HG03457 (cell line): ENCODE data around the gene CCDC152.
"Not testable (repeated sequence)": the region's sequence is repeated elsewhere in the genome, so short reads cannot be mapped to it uniquely, and the experiment has no call there.

Experiments
- ATAC-seq: cut with Tn5 transposase; IDR thresholded peaks from one replicate; pipeline ENCODE4 v1.9.1; 2021; ENCODE audit warnings: moderate number of reproducible peaks; ENCODE audit not compliant: unreplicated experiment

The CCDC152 gene

DNA sequence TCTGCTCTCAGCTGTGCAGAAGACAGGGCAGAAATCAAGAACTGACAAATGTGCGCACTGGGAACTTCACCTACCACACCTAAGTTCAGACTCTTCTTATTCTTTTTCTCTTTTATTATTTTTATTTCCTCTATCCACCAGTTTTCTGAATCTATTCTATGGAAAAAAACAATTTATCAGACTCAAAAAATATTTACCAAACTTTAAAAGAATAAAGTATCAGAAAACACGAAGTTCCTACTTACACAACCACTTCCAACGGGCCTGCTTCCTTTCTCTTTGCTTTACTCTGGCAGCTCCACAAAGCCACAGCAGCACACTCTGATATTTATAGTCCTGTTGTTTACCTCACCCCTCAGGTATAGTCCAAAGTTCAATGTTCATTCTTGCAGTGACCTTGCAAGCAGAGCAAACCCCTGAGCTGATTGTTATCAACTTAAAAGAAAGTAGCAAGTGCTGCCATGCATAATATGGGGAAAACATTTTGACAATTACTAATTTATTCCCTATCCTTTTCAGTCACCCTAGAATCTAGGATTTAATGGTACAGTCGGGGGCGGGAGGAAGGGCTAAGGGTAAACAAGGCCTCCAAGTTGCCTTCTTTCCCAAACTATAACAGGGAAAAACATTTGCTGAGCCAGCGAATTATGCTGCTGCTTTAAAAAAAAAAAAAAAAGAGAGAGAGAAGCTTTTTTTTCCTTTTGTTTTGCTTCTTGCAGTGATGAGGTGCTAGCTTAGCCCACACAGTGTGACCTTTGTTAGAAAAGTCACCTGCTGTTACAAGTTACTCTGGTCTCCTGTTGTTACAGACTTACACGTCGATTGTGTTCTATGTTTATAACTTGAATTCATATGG is 55.2 kb downstream of the CCDC152 start, which contains the start of gene SELENOP:
TSS of gene SELENOP (minus strand) at position 302 of the 856 bp plus-strand sequence. CDS start 3,539 bp downstream, outside the sequence.
- ATAC-seq: no peak

DNA sequence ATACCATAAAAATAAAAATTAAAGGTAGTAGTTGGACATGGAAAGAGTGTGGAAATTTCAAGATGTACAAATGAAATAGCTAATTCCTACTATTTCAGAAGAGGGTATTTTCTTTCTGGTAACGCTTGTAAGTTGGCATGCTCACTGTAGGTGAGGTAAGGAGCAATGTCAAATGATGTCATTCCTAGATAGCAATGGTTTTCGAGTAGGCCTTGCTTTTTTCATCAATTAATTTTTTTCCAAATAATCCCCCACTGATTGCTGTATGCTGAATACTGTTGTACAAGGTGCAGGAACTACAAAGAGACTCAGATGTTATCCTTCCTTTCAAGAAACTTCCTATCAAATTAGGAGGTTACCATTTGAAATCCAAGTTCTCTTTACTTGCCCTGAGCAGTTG is 56.0 kb downstream of the CCDC152 start:
- no peak for ATAC-seq

DNA sequence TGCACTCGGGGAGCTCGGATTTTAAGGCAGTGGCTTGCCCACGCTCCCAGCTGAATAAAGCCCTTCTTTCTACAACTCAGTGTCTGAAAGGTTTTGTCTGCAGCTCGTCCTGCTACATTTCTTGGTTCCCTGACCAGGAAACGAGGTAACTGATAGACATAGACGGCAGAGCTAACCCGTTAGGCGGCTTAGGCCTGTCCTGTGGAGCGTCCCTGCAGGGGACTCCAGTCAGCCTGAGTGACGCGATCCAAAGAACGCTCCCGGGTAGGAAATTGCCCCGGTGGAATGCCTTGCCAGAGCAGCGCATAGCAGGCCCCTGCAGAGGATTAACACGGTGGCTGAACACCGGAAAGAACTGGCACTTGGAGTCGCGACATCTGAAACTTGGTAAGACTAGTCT is 56.9 kb downstream of the CCDC152 start:
- no peak for ATAC-seq

DNA sequence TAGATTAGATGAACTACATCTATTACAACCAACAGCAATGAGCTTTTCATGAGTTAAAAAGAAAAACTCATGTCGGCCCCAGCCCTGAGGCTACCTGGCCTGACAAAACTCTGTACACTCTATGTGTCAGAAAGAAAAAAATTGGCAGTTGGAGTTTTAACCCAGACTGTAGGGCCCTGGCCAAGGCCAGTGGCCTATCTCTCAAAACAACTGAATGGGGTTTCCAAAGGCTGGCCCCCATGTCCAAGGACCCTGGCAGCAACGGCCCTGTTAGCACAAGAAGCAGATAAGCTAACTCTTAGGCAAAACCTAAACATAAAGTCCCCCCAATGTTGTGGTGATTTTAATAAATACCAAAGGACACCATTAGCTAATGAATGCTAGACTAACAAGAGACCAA is 59.9 kb downstream of the CCDC152 start:
- ATAC-seq: not testable (repeated sequence)

DNA sequence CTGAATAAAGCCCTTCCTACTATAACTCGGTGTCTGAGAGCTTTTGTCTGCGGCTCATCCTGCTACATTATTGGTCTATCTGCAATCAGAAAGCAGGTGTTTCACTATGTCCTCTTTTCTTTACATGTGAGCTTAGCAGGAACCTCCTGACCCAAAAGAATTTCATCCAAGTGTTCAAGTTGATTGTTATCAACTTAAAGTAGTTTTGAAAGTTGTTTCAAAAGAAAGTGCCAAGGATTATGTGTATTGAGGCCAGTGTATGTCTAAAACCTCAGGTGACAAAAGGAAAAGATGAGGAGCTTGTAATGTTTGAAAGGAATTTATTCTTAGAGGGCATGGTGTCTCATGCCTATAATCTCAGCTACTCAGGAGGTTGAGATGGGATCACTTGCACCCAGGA is 63.1 kb downstream of the CCDC152 start:
- ATAC-seq: no peak

DNA sequence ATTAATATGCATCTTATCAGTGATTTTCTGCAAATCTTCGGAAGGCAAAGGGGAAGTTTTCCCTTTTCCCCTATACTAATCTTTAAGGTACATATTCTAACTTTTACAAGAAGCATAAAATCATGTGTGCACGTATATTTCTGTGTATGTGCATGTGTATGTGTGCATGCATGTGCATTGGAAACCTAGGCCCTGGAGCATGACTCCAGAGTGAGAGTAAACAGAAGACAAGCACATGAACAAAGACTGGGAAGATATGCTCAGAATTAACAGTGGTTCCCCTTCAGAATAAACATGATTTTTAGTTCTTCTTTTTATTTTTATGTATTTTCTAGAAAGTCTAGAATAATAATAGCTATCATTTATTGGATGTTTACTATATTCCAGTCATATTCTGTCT is 65.9 kb downstream of the CCDC152 start:
- ATAC-seq: no peak

DNA sequence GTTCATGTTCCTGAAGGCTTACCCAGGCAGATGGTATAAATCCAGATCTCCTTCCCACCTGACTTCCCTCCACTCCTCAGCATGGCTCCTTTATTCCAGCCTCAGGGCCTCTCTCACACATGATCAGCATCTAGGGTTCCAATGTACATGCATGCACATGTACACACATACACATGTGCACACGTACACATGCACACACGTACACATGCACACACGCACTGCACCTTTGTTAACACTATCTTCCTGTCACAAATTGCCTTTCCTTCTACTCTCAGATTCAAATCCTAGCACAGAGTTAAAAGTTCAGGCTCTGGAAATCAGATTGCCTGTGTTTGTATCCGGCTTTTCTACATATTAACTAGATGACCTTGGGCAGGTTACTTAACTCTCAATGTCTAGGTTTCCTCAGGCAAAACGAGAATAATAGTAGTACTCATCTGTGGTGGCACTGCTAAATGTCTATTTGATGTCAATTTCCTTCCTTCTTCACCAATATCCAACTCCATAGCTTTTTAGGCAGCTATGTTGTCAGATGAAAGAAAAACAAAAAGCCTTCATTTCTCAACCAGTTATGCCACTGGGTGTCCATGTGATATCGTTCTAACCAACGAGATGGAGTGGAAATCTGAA is 67.8 kb downstream of the CCDC152 start:
- no peak for ATAC-seq

DNA sequence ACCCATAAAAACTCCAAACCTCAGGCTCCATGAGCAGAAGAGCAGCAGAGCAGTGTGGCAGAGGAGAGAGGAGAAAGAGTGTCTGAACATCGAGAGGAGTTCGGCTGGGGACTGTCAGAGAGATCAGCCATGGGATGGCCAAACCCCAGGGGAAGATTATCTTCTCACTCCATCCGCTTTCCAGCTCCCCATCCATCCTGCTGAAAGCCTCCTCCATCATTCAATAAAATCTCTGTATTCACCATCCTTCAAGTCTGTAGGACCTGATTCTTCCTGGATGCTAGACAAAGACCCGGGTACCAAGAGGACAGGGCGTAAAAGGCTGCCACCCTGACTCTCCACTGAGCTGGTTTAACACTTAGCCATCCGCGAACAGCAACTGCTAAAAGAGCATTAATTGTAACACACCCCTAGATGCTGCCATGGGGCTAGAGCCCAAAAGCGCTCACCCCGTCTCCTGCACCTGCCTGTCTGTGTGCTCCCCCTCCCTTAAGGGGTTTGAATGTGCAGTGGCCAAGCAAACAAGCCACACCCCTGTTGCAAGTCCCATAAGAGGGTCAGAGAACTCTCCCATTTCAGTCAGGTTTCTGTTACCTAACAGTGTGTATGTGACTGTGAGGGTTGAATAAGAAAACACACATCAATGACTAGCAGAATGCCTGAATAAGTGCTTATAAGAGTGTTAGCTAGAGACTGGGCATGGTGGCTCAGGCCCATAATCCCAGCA is 69.0 kb downstream of the CCDC152 start:
- ATAC-seq: no peak

DNA sequence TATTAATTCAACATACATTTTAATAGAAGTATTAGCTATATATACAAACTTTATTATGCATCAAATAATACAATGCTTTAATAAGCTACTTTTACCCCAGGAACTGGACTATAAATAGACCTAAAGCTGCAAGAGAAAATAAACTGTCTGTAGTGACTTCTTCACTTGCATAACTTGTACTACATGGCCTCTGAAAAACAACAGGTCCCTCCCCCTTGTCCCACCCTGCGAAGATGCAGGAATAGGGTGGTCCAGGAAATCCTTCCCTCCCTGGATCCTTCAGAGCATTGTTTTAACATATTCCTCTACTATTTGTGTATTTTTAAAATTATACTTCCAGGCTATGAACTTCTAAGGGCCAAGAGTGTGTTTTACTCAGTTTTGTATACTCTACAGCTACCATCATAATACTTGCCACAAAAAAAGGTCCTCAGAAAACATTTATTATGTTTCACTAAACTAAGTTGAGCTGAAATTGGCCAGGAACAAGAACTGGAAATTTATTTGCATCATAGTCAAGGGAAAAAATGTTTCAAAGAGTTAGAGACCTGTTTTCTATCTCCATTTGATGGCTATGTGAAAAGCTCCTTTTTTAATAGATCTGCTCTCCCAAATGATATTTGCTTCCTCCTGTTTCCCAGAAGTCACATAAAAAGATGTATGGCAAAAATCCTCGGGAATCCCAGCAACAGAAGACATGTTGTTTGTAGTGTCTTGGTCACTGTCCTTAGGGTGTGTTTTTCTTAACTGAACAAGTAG is 70.3 kb downstream of the CCDC152 start:
- no peak for ATAC-seq

DNA sequence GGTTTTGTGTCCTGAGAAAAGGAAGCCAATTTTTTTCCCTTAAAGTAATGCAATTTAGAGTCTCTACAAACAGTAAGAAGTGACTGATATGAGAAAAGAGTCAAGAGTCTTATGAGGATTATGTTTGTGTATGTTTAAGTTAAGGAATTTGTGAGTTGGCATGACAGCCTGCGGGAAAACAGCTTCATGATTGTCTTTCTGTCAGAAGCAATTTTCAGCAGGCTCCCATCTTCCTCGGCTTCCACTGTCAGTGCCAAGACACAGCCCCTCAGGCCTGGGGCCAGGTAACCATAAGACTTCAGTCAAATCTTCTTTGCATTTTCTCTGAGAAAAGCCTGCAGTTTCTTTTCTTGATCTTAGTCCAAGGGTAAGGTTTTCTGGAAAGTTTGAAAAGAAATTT is 72.1 kb downstream of the CCDC152 start:
- ATAC-seq: no peak

DNA sequence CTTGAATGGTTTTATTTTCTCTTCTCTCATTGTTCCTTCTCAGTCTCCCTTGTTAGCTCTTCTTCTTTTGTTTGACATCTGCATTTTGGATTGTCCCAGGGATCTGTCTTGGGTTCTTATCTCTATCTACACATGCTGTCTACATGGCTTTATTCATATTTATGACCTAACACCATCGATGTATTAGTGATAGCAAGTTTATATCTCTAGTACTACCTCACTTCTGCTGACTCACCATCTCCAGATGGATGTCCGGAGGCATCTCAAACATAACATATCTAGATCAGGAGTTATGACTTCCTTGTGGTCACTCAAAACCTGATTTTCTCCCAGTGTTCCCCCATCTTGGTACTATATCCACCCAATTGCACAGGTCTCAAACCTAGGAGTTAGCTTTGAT is 74.3 kb downstream of the CCDC152 start:
- ATAC-seq: no peak

DNA sequence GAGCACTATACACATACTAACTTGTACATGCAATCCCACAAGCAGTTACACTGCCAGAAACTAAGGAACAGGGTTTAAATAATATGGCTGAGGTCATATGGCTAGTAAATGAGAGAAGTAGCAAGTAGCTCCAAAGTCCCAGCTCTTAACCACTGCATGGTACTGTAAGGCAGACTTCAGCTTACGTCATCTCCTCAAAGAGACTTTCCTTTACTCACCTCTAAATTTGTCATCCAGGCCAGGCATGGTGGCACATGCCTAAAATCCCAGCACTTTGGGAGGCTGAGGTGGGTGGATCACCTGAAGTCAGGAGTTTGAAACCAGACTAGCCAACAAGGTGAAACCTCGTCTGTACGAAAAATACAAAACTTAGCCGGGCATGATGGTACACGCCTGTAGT is 75.4 kb downstream of the CCDC152 start:
- no peak for ATAC-seq

DNA sequence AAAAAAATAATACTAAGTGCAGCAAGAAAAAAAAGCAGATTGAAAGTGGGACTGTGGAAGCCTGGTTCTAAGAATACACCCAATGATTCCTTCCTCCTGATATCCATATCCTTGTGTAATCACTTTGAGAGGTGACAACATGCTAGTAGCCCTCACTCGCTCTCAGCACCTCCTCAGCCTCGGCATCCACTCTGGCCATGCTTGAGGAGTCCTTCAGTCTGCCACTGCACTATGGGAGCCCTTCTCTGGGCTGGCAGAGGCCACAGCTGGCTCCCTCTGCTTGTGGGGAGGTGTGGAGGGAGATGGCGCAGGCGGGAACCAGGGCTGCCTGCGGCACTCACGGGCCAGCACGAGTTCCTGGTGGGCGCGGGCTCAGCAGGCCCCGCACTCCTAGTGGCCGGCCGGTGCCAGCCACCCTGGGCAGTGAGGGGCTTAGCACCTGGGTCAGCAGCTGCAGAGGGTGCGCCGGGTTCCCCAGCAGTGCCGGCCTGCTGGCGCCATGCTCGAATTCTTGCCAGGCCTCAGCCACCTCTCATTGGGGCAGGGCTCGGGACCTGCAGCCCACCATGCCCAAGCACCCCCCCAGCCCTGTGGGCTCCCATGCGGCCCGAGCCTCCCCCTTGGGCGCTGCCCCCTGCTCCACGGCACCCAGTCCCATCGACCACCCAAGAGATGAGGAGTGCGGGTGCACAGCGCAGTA is 79.6 kb downstream of the CCDC152 start:
- ATAC-seq: no peak

DNA sequence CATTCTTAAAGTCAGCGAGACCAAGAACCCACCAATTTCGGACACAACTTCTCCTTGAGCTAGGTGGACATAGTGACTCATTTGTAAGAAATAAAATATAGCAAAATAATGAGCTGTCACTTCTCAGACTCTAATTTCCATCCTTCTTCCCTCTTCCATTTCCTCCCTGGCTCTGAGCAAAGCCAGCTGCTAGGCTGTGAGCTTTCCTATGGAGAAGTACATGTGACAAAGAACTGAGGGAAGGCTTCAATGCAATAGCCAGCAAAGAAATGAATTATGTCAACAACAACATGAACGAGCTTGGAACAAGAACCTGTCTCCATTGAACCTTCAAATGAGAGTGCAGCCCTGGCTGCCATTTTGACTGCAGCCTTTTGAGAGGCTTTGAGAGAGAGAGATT is 81.0 kb downstream of the CCDC152 start:
- ATAC-seq: no peak

DNA sequence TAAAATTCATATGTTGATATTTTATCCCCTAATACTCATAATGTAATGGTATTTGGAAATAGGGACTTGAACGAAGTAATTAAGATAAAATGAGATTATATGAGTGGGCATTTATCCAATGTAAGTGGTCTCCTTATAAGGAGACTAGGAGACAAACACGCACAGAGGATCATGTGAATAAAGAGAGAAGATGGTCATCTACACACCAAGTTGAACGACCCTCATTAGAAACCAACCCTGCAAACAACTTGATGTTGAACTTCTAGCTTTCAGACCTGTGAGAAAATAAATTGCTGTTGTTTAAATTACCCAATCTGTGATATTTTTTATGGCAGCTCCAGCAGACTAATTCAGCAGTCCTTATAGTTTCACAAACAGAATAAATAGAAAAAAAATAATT is 82.6 kb downstream of the CCDC152 start:
- ATAC-seq: no peak

DNA sequence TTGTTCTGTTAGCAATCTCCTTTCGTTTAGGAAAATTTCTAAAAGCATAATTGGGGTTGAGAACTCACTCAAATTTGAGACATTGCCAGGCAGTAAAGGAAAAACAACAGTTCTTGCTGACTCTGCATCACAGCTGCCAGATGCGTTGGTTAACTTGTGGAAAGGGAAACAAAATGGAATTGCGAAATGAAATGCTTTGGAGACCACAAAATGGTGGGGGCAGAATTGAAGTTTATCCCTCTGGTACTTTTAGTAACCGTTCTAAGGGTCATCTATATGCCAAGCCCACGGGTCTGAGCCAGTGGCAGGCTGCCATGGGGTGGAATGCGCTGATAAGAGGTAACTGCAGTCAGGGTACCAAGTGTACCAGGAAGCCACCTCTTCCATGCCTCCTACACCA is 83.7 kb downstream of the CCDC152 start:
- no peak for ATAC-seq

DNA sequence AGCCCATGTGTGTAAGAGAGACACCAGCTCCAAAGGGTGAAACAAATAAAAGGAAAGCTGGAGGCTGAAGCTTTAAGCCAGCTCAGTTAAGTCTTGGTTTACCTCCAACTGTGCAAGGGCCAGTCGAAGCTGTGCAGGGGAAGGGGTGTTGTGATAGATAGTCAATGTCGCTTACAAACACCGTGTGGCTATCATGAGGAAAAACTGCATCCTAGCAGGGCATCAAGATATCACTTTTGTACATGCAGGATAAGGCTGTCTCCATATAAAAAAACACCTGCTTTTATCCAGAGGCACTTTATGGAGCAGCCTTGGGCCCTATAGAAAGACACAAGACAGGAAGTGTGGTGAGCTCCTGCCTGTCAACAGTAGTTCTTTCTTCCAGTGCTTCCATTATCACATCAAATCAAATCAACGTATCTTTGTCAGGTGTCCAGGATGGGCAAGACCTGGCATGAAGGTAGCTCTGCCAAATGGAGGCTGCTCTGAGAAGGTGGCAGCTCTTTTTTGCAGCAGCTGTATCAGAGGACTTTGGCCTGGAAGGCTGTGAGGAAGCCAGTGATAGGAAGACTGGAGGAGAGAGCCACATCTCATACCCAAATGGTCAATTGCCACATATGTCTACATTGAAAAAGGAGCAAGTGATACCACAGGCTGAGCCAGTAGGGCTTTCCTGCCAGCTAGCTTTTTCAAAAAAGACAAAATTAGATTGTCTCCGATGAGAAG is 84.4 kb downstream of the CCDC152 start:
- ATAC-seq: no peak

DNA sequence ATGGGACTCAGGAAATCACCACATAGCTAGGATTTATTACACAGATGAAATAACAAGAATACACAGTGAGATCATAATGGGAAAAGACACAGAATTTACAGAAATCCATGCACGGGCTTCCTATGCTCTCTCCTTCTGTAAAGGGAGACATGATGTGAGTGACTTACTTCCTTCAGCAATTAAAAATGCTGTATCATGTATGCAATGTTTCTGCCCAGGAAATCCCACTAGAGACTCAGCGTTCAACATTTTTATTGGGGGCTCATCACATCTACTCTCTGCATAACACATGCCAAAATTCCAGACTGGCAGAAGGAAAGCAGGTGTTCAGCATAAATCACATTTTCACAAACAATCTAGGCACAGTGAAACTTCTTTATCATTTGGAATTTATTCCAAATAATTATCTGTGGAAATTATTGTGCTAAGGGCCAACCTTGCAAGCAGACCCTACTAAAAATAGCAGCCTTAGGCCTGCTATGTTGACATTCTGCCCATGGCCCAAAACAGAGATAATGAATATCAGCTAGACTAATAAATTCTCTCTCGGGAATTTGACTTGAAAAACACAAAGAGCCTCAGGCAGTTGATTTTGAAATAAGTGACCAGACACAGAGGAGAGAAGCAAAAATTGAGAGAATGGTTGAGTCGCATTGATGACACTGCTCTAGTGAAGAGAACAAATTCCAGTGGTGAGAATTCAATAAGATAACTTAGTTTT is 86.5 kb downstream of the CCDC152 start:
- ATAC-seq: no peak

DNA sequence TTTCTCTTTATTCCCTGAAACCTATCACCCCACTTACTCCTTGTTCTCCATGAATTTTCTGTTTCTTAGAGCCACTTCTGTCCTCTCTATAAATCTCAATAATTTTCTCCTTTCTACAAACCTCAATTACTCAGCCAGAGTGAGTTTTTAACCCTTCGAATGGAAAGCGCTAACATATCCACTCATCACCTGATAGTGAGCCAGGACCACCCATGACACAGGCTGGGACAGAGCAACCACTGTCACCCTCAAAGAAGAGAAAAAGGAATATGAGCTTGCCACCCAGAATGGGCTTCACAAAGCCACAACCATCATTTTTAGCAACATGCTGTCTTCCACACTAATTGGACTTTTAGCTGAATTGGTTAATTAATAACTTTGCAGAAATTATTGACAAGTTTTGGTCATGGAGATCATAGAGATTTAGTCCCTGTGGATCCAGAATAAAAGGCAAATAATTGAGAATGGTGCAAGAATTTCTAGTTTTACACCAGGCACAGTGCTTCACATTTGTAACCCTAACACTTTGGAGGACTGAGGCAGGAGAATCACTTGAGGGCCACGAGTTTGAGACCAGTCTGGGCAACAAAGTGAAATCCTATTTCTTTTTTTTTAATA is 87.2 kb downstream of the CCDC152 start:
- no peak for ATAC-seq
